Amniotic stem cell (primary cell): ENCODE data around the gene CAD.

Experiments
- DNase-seq: peaks from one replicate; lab custom pipeline; 2025; lab: John Stamatoyannopoulos, UW

Gene CAD

DNA sequence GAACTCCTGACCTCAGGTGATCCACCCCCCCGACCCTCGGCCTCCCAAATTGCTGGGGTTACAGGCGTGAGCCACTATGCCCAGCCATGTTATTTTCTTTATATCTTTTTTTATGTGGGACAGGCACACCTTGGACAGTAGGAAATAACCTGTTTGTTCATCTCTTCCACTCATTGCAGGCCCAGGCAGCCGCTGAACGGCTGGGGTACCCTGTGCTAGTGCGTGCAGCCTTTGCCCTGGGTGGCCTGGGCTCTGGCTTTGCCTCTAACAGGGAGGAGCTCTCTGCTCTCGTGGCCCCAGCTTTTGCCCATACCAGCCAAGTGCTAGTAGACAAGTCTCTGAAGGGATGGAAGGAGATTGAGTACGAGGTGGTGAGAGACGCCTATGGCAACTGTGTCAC lies 8.4 kb downstream of the CAD start:
- DNase-seq, result no peak

DNA sequence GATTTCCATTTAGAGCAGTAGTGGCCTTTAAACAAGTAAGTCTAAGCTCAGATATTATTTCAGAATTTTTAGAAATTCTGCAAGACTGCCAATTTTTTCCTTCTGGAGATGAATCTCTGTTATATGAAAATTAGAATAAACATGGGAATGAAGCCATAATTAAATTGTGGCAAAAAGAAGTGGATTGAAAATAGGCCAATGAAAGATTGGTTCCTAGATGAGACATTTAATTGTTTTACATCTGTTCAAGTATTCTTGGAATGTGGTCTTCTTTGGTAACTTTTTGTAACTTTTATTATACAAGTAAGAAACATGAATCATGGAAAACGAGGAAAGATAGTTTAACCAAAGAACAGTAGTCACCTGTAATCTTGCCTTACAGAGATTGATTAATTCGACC lies 10.3 kb downstream of the CAD start:
- no peak for DNase-seq

DNA sequence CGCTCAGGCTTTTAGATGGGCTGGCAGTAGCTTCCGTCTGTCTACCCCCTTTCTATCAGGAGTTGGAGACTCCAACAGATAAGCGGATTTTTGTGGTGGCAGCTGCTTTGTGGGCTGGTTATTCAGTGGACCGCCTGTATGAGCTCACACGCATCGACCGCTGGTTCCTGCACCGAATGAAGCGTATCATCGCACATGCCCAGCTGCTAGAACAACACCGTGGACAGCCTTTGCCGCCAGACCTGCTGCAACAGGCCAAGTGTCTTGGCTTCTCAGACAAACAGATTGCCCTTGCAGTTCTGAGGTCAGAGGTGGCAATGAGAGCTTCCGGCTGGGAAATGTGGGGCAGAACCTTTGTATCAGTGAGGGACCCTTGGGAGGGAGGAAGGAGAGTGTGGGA lies 14.8 kb downstream of the CAD start:
- DNase-seq, result no peak

DNA sequence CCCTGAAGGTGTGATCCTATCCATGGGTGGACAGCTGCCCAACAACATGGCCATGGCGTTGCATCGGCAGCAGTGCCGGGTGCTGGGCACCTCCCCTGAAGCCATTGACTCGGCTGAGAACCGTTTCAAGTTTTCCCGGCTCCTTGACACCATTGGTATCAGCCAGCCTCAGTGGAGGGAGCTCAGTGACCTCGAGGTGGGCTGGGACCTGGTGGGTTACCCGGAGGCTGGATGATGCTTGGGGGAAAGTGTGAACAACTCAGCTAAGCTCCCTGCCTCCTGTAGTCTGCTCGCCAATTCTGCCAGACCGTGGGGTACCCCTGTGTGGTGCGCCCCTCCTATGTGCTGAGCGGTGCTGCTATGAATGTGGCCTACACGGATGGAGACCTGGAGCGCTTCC lies 16.2 kb downstream of the CAD start:
- no peak for DNase-seq

DNA sequence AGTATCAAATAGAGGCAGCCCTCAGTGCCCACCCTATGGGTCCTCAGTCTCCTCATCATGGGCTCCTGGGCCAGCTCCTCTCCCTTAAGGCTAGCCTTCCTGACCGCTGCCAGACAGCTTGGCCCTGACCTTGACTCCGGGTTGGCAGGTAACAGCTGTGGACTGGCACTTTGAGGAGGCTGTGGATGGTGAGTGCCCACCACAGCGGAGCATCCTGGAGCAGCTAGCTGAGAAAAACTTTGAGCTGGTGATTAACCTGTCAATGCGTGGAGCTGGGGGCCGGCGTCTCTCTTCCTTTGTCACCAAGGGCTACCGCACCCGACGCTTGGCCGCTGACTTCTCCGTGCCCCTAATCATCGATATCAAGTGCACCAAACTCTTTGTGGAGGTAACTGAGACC lies 19.0 kb downstream of the CAD start:
- no peak for DNase-seq

DNA sequence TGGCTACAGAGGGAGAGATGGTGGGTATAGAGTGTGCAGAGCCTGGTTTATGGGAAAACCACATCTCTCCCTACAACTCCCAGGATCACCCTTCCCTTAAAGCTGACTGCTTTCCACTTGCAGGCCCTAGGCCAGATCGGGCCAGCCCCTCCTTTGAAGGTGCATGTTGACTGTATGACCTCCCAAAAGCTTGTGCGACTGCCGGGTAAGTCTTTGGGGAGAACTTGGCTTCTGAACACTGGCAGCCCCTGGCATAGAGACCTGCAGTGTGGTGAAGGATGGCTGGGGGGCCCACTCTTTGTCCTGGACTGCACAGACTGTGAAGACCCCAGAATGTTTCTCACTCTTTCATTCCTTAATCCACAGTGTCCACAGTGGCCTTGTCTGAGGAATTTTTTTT lies 19.5 kb downstream of the CAD start:
- no peak for DNase-seq

DNA sequence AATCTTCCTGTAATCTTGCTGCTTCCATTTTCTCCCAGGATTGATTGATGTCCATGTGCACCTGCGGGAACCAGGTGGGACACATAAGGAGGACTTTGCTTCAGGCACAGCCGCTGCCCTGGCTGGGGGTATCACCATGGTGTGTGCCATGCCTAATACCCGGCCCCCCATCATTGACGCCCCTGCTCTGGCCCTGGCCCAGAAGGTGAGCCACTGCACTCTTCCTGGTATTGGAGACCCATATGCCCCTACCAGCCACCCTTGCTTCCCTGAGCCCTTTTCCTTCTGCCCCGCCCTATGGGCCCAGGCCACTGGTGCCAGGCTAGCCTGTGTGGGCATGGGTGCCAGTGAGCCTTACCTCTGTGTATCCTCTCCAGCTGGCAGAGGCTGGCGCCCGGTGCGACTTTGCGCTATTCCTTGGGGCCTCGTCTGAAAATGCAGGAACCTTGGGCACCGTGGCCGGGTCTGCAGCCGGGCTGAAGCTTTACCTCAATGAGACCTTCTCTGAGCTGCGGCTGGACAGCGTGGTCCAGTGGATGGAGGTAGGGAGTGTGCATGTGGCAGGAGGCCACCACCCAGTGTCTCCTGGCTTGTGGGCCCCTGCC lies 20.3 kb downstream of the CAD start:
- no peak for DNase-seq

DNA sequence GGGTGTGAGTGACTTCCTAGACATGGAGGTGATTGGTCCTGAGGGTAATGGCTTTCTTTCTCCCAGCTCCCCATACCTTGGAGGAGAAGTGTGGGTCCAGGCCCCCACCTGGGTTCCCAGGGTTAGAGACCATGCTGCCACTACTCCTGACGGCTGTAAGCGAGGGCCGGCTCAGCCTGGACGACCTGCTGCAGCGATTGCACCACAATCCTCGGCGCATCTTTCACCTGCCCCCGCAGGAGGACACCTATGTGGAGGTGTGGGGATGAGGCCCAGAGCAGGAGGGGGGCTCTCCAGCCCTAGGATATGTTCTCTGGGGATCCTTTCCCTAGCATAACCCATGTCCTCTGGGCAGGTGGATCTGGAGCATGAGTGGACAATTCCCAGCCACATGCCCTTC lies 21.8 kb downstream of the CAD start:
- no peak for DNase-seq

DNA sequence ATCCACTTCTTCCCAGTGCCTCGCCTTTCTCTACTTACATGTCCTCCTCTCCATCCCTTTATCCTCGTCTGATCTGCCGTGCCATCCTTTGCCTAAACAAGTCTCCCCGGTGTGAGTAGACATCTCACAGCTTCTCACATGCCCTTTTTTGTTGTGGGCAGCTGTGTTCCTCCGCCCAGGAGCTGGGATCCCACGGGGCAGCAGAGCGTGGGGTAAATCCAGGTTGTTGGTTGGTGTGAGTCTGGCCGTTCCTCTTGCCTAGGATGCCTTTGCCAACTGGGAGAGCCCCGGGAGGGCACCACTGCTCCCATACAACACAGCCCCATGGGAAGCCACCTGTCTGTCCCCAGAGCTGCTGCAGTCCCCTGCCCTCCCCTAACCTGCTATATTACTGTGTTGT lies 23.2 kb downstream of the CAD start:
- no peak for DNase-seq

DNA sequence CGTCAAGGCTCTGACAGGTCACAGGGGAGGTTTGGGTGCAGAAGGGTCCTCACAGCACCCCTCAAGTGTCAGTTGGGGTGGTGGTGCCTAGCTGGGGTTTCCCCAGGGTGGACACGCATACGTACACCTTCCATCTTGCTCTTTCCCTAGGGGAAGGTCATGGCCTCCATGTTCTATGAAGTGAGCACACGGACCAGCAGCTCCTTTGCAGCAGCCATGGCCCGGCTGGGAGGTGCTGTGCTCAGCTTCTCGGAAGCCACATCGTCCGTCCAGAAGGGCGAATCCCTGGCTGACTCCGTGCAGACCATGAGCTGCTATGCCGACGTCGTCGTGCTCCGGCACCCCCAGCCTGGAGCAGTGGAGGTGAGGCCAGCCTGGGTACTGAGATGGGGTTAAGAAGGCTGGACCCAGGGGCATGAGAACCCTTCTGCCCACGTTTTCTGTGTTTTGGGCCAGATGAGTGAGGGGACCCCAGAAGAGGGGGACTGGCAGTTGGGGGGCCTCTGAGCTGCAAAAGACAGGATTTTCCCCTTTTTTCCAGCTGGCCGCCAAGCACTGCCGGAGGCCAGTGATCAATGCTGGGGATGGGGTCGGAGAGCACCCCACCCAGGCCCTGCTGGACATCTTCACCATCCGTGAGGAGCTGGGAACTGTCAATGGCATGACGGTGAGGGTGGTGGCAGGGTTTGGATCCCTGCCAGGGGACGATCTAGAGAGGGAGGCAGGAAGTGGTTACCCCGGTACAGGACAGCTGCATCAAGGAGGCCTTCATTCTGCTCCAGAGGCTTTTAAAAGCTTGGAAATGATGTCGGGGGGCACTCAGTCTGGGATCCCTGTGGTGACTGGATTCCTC lies 24.8 kb downstream of the CAD start:
- DNase-seq, result no peak

DNA sequence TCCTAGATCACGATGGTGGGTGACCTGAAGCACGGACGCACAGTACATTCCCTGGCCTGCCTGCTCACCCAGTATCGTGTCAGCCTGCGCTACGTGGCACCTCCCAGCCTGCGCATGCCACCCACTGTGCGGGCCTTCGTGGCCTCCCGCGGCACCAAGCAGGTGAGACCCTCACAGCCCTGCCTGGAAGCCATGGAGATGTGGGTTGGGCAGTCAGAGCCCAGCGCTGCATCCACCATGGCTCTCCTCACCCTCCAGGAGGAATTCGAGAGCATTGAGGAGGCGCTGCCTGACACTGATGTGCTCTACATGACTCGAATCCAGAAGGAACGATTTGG lies 25.4 kb downstream of the CAD start:
- no peak for DNase-seq

DNA sequence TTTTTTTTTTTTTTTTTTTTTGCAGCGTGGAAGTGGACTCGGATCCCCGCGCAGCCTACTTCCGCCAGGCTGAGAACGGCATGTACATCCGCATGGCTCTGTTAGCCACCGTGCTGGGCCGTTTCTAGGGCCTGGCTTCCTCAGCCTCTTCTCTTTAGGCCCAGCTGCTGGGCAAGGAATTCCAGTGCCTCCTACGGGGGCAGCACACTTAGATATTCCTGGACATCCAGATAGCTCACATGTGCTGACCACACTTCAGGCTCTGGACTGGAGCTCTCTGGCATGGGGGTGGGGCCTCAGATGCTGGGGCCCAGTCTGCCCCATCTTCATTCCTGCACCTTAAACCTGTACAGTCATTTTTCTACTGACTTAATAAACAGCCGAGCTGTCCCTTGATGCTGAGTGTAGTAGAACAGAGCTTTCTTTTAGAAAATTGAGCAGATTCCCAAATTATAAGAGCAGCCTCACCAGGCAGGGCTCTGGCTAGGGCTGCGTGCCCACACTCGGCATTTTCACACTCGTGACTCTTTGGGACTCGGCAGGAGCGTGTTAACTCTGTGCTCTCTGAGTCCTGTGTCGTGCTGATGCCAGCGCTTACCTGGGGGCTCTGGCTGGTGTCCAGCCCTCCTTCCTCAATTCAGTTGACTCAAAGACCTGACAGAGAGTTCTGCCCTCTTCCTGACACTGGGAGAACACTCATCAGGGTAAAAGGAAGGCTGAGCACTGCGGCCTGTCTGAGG lies 26.4 kb downstream of the CAD start:
- DNase-seq, result no peak

DNA sequence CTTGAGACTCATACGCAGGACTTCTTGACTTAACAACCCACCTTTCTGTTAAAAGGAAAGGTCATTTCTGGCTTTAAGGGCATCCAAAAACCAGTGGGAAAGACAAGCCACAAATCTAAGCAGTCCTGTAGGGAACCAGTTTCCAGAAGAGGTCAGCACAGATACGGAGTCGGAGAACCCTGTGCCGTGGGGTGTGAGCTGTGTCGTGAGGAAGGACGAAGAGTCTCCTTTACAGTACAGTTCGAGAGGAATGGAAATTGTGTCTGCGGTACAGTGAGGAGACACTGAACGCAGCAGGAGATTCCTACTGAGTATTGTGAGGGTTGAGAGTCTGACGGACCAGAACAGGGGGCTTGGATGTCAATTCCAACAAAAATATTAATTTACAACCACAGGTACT lies 27.9 kb downstream of the CAD start:
- DNase-seq, result no peak

DNA sequence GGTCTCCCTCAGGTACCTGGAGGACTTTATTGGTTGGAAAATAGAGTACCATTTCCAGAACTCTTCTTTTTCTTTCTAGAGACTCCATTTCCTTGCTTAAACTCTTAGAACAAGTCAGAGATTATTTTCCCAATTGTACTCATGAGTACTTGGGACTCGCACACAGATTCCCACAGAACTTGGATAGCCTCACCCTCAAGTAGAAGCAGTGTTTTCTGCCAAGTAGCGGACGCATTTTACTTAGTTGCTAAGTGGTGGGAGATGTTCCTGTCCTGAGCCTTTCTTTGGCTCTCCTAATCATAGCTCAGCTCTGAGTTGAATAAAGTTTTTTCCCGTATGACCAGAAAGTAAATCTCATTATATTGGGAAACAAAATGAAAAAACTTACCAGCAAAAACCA lies 28.5 kb downstream of the CAD start:
- no peak for DNase-seq

DNA sequence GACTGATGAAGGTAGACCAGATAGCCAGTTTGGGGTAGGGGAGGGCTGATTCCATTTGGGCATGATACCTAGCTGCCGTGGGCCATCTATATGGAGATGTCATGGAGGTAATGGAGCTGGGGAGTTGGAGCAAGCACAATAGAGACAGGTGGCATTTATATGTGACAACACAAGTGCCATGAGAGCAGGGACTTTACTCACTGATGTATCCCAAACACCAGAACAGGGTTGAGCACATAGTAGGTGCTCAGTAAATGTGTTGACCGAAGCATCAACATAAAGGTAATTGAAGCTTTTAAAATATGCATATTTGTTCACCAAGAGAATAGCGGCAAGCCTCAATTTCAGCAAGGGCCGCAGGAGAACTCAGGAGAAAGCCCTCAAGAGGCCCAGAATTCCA lies 30.7 kb downstream of the CAD start:
- DNase-seq, result no peak

DNA sequence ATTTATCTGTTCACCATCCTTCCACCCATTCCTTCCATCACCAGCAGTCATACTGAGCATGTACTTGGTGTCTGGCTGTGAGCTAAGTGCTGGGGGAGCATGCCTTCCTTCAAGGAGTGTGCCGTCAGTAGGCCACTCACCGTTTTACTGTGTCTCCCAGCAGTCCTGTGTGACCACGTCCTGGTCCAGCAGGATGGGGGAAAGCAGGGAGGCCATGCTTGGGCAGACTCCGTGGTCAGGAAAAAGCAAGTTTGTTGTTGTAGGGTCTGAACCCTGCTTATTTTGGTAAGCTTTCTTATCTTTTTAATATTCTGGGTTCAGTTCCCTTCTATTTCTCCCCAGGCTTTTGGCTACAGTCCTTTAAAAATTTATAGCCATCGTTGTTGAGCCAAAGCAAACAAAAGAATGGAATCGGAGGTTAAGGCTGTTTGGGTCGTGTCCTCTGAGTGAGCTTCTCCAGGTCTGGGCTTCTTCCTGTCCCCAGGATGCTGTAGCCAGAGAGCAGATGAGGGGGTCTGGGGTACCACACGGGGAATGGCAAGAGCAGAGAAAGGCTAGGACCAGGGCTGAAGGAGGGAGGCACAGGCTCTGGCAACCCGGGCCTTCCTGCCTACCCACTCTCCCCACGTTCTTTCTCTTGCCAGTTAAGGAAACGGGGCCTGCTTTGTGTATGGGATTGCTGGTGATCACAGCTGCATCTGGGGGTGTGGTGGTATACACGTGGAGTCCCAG lies 32.2 kb downstream of the CAD start:
- no peak for DNase-seq

DNA sequence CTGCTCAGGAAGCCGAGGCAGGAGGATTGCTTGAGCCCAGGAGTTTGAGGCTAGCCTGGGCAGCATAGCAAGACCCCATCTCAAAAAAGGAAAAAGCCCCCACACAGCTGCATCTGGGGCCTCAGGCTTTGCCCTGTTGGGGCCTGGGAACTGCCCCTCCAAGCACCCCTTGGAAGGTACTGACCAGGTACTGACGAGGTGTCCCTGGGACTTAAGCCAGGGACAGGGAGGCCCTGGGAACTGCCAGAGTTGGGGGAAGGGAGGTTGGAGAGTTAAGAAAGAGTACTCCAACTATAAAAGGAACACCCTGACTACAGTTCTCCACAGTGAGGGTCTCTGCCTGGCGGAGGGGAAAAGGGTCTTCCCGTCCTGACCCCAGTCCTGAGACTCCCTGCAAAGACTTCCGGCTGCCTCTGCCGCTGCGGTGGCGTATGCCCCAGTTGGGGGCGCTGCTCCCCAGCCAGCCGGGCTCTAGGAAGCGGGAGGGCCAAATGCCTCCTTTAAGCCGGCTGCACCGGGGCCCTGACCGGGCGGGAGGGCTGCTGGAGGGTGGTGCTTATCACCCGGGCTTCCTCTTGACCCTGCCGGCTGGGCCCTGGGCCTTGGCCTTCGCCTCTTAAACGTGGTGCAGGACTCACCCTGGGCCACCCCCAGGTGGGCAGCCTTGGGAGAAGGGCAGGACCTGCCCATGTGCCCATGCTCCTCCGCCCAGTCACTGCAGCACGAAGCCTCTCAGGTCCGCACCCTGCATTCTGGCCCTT lies 32.9 kb downstream of the CAD start:
- DNase-seq, result no peak

DNA sequence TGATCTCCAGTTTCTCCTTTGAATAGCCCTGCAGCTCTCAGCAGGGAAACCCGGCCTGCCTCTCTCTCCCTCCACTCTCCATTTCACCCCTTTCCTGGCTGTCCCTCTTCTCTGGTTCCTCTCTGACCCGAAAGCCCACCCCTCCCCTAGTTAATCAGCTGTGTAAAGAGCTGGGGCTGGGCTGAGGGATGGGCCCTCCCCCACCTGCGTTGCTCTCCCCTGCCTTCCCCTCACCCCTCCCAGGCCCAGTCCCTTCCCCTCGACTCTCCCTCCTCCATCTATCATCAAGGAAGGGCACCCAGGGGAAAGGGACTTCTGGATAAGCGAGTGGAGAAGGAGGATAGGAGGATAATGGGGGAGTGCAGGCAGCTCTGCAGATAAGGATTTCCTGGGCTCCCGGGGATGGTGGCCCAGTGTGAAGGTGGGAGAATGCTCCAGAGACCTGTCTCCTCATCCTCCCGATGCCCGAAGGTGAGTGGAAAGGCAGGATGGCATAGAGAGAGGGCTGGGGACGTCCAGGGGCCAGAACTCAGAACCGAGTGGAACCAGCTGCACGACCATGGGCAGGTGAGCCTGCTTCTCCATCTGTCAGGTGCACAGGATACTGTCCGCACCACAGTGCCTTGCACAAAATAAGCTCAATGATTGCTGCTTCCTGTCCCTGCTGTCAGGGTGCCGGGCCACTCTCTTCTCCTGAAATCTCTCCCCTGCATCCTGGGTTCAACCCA lies 33.6 kb downstream of the CAD start:
- DNase-seq, result no peak

DNA sequence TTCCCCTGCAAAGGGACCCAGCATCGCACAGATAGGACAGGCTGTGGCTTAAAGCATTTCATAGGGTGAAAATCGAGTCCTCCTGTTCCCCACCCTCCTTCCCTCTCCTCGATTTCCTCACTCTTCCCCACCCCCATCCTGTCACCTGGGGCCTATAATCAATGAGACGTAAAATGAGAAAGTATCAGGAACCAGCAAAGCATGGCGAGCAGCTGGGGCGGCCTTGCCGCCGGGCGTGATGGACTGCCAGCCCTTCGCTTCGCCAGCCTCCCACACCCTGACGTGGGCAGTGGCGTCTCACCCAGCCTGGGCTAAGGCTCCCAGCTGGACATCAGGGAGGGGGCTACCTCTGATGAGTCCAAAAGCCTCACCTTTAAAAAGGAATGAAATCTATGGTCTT lies 34.6 kb downstream of the CAD start:
- DNase-seq, result no peak

DNA sequence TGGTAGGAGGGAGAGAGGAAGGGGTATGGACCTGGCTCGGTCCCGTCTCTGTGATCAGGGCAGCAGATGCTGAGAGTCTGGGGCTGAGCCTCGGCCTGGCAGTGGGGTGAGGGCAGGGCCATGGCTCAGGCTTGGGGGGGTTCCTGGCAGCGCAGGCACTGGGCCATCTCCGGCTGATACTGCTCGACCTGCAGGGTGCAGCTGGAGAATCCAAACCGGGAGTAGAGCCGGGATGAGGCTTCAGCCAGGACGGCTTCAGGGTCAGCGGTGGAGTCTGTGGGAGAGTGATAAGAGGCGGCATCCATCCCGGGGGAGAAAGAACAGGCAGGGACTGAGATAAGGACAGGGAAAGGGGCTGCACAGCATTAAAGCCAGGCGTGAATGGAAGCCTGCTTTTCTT lies 38.0 kb downstream of the CAD start:
- DNase-seq, result no peak

DNA sequence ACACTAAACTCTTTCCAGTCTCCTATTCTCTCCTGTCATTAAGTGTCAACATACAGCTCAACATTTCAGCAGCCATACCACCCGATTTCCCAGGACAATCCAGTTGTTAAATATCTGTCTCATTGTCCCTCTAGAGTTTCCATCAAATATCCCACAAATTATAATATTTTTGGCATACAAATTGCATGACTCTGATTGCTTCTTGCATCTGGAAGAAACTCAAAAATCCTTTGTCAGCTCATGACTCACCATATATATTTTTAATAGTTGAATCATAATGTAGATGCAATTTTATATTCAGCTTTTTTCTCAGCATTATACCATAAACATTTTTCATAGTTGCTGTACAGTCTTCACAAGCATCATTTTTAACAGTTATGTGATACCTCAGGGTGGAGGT lies 38.5 kb downstream of the CAD start:
- peak; percentile 46 for DNase-seq
